ENCODE data around the gene B4GALT5. TPM values are rescaled to one million over a fixed set of nuclear protein-coding genes. Genes with fewer than 3 reads are reported as not detected.
A peak's percentile ranks its signal among the peaks of the same experiment; 100 is the strongest.

Gene B4GALT5
- total and polyA plus RNA-seq, 8 donors: 38.4 to 51.0 (median 45.8) TPM

- Histone ChIP-seq H3K9me3 (no peaks in the 10 kb centered on the region), H3K36me3 (no peaks in the 10 kb centered on the region), H3K27me3 (no peaks in the 10 kb centered on the region), H3K4me1 (peaks cover 10 to 99% of the 10 kb centered on the region in 2 donors), H3K27ac (peak overlapping the region; percentile 24 to 28), H3K4me3 (no peak overlapping the region)
- no peak for TF ChIP-seq CTCF (IDR thresholded peaks at IDR 0.05)
- ATAC-seq (peak; percentile 66), DNase-seq (no peak)
- intact Hi-C loops (cut with DNase I): no loop called here
Observed at GRCh38 chr20:49690899-49691620, 22.6 kb downstream of the B4GALT5 start.

- DNase-seq: no peak
- H3K4me1 ChIP-seq: peaks cover 23 to 99% of the 10 kb centered on the region in 2 donors
- H3K27ac ChIP-seq: peak overlapping the region in 1 of 2 donors; percentile 70
- H3K9me3 ChIP-seq: no peaks in the 10 kb centered on the region
- no peak overlapping the region for H3K4me3 ChIP-seq
- intact Hi-C loops (cut with DNase I): no loop called here
- no peak for TF ChIP-seq CTCF (IDR thresholded peaks at IDR 0.05)
- H3K27me3 ChIP-seq: no peaks in the 10 kb centered on the region
- no peak for ATAC-seq
- H3K36me3 ChIP-seq: no peaks in the 10 kb centered on the region
Observed at GRCh38 chr20:49687595-49688567, 25.8 kb downstream of the B4GALT5 start.

- H3K4me1 ChIP-seq: peaks cover 34 to 99% of the 10 kb centered on the region in 2 donors
- H3K9me3 ChIP-seq: no peaks in the 10 kb centered on the region
- no peak for TF ChIP-seq CTCF (IDR thresholded peaks at IDR 0.05)
- DNase-seq (no peak), ATAC-seq (peak; percentile 24)
- no peak overlapping the region for H3K4me3 ChIP-seq
- H3K27me3 ChIP-seq: no peaks in the 10 kb centered on the region
- H3K36me3 ChIP-seq: no peaks in the 10 kb centered on the region
- H3K27ac ChIP-seq: peak overlapping the region; percentile 70 to 74
- intact Hi-C loops (cut with DNase I): no loop called here
Observed at GRCh38 chr20:49685809-49686208, 27.9 kb downstream of the B4GALT5 start.

- Histone ChIP-seq H3K27ac (peak overlapping the region; percentile 70 to 74), H3K4me3 (no peak overlapping the region), H3K4me1 (peaks cover 38 to 99% of the 10 kb centered on the region in 2 donors), H3K36me3 (no peaks in the 10 kb centered on the region), H3K27me3 (no peaks in the 10 kb centered on the region), H3K9me3 (no peaks in the 10 kb centered on the region)
- intact Hi-C loops (cut with DNase I): no loop called here
- ATAC-seq (peak; percentile 12), DNase-seq (no peak)
- TF ChIP-seq CTCF (IDR thresholded peaks at IDR 0.05): no peak
Observed at GRCh38 chr20:49685161-49685601, 28.5 kb downstream of the B4GALT5 start.
